GM19025 (cell line): ENCODE measurements around the gene CUX1.
"Not testable (repeated sequence)": the region's sequence is repeated elsewhere in the genome, so short reads cannot be mapped to it uniquely, and the experiment has no call there.

Experiments
- ATAC-seq: cut with Tn5 transposase; IDR thresholded peaks from one replicate; pipeline ENCODE4 v1.9.1; 2021; ENCODE audit warnings: mild to moderate bottlenecking, low read depth, moderate library complexity; ENCODE audit not compliant: unreplicated experiment

CUX1 gene

DNA sequence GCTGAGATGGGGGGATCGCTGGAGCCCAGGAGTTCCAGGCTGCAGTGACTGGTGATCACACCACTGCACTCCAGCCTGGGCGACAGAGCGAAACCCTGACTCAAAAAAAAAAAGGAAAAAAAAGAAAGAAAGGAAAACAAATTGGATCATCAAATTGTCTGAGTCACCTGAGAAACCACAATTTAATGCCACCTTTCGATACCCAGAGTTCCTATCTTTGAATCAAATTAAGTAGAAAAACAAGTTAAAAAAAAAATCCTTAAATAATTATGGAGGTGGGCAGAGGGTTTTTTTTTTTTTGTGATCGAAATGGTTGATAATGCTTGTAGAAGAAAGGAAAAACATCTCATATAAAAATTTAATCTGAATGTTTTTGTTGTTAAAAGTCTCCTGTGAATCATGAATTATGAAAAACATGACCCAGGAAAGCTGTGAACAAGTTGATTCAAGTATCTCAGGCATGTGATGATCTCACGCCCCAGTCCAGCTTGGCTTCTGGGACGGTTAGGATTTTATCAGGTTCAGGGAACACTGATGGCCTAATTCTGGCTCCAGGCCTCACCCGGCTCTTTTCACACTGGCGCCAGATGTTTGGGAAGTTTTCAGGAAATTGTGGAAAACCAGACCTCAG, 25.3 kb upstream of the CUX1 start:
- no peak for ATAC-seq

DNA sequence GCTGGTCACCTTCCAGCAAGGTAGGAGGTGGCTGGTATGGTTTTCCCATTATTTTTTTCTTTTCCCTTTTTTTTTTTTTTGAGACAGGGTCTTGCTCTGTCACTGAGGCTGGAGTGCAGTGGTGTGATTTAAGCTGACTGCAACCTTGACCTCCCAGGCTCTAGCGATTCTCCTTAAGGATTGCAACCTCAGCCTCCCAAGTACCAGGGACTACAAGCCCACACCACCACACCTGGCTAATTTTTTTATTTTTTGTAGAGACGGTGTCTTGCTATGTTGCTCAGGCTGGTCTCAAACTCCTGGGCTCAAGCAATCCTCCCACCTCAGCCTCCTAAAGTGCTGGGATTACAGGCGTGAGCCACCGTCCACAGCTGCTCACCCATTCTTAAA, 24.7 kb upstream of the CUX1 start:
- not testable (repeated sequence) for ATAC-seq

DNA sequence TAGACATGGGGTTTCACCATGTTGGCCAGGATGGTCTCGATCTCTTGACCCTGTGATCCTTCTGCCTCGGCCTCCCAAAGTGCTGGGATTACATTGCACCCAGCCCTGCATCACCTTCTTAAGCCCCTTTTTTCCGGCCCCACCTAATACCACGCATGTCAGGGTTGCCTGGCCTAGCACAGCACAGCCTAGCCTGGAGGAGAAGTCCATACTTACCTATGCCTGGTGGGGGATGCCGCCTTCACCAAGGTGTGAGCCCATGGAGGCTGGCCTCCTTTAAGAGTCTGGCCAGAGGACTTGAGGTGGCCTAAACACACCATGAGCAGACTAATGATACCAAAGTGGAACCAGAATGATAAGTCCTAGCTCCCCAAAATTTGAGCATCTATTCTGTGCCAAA, 22.0 kb upstream of the CUX1 start:
- no peak for ATAC-seq

GRCh38 chr7:101798173-101798572, 19.3 kb upstream of the CUX1 start:
- ATAC-seq: not testable (repeated sequence)

- no peak for ATAC-seq
These were observed 14.0 kb upstream of the CUX1 start for GRCh38 chr7:101803203-101804087.

- ATAC-seq: no peak
These were observed 13.1 kb upstream of the CUX1 start for GRCh38 chr7:101804088-101804963.

- ATAC-seq: no peak
These were observed 12.5 kb upstream of the CUX1 start for GRCh38 chr7:101804967-101805366.

GRCh38 chr7:101812595-101812994, 4.8 kb upstream of the CUX1 start:
- ATAC-seq: no peak

DNA sequence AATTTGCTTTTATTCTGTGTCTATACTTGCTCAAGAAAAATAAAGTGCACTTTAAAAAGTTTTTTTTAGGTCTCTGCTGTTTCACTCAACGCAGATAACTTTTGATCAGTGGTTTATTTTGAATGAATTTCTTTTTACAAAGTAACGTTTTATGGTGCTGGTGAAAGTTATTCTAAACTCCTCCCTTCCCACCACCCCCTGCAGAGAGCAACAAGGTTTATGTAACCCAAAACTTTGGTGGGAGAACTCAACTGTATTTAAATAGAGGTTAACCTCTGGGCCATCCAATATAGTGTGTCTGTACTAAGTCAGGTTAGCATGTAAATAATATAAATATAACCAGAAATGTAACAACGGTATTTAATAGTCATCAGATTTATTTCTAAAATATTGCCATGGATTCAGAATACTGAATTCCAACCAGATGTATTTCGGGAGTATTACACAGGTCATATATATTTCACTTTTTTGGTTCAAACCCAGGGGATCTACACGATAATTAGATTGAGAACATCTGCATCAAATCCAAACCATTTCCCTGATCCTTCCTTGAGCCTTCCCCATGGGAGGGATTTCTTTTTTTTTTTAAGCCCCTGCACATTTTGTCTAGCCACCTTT, 3.9 kb upstream of the CUX1 start:
- ATAC-seq: no peak

GRCh38 chr7:101814081-101814990, 3.1 kb upstream of the CUX1 start:
- ATAC-seq: no peak

DNA sequence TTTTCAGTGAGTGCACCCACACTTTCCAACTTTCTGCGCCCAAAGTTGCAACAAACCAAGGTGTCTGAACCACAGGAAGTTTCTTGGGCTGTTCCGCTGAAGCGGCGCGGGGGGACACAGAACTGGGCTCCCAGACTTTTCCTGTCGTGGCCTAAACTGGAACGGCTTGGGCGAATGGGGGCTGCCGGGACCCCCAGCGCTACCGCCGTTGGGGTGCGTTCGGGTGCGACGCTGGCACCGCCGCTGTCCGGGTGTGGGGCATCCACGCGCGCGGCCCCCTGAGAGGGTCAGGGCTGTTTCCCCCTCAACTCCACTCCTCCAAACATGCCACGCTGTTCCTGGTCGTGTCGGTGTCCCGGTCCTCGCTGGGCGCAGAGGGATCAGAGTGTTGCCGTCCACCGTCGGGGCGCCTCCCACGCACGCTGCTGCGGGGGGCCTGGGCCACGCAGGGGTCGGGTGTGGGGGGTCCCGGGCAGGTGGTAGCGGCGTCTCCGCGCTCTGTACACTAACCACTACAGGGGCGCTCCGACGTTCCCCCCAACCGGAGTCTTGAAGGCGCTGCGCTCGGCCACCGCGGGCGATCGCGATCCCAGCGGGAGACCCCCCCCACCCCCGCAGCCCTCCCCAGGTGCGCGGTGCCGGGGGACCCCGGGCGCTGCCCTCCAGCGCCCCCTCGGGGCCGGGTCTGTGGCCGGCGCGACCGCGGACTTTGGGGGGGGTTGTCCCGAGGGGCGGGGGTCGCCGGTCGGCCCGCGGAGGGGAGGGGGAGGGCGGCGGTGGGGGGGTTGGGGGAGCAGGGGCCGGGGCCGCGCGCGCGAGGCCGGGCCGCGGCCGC, 2.2 kb upstream of the CUX1 start:
- ATAC-seq: peak; percentile 25

DNA sequence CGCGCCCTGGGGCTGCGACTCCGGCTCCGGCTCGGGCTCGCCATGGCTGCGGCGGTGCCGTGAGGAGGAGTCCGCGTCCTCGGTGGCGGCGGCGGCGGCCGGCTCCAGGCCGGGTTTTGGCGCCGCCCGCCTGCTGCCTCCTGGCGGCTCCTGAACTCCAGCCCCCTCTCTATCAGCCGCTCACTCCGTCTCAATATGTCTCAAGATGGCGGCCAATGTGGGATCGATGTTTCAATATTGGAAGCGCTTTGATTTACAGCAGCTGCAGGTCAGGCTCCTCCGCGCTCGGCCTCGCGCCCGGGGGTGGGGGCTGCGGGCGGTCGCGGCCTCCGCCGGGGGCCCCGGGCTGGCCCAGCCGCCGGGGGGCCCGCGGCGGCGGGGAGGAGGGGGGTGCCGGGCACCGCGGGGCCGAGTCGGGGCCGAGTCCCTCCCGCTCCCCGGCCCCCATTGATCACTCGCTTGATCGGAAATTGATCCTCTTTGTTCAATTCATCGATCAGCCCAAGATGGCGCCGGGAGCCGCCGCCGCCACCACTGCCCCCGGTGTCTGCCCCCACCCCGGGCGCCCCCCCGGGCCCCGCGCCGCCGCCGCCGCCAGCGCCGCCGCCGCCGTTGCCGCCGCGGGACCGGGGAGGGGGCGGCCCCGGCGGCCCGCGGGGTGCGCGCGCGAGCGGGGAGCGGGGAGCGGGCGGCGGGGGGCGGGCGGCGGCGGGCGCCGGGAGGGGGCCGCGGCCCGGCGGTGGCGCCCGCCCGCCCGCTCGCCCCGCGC, 1.4 kb upstream of the CUX1 start:
- peak; percentile 62 for ATAC-seq

GRCh38 chr7:101816595-101817470, 593 bp upstream of the CUX1 start:
- peak; percentile 13 for ATAC-seq

DNA sequence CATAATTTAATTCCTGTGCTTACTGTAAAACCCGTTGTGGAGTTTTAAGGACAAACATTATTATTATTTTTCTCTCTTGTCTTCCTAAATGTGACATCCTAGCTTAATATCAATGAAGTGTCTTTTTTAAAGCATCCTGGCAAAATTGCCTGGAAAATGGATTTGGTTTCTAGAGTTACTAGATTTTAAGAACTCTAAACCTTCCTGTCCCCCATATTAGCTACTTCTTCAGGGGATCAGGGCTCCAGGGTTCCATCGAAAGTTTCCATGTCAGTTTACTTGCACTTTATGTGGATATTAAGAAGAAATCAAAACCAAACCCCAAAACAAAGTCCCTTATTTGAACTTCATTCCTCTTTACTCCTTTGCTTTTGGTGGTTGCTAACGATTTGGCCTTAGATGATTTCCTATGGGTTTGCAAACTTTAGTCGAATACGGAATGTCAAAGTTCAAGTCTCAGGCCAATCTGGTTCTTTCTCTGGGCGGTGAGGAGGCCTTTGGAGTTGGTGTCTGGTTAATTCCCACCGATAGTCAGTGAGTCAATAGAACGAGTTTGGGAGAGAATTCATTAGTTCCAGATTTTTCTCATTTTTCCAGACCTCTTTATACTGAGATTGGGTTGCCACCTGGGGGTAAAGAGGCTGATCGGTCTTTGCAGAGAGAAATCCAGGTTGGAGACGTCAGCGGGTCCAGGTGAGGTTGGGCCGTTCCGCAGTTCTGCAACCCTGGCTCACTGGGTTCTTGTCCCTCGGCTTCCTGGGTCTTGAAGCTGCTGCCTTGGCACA, 1.1 kb downstream of the CUX1 start:
- ATAC-seq: no peak

DNA sequence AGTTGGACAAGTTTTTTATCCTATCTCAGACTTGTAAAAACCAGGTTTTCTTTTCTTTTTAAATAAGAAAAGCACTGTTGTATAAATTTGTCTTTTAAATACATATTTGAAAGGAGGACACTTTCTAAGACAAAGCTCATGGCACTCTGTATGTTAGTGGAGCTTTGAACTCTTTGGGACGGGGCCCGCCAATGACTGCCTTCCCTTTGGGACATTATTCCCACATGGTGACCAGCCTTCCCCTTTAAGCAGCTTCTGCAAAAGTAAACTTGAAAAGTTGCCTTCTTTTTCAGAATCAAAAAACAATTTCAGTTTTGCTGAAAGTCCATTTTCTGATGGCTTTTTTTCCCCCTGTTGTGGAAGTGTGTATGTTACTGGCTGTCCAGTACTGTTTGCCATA, 1.8 kb downstream of the CUX1 start:
- no peak for ATAC-seq

DNA sequence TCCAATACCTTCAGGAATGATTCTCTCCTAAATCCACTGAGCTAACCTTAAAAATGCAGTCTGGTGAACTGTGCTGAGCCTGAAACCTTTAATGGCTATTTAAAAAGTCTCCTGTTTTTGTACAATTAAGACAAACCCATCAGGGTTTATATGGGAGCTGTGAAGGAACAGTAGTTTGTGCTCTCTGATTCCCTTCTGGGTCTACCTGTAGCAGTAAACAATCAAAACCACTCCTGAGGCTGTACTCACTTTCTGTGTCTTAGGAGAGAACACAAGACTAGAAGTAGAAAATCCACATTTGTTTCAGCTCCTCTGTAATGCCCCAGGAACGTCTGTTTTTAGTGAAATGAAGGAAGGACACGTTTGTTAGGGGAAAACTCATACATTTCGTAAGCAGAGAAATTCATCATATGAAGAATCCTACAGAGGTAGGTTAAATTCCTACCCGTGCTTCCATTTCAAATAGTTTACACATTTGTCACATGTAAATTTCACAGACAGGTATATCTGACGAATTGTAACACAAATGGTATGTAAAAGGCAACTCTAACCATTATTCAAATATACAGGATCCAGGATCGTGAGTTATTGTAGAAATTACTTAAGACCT, 2.6 kb downstream of the CUX1 start:
- no peak for ATAC-seq
